Pons (tissue), 1 donor: ENCODE results near the gene ZNF18.
"Not testable (repeated sequence)": the region's sequence is repeated elsewhere in the genome, so short reads cannot be mapped to it uniquely, and the experiment has no call there.

Experiments used
- DNase-seq: peaks from one replicate; pipeline ENCODE4 v3.0.0-alpha.2; 2016; ENCODE audit warnings: low spot score

ZNF18 gene

GRCh38 chr17:11986179-11986941 is 10.9 kb downstream of the ZNF18 start:
- no peak for DNase-seq

DNA sequence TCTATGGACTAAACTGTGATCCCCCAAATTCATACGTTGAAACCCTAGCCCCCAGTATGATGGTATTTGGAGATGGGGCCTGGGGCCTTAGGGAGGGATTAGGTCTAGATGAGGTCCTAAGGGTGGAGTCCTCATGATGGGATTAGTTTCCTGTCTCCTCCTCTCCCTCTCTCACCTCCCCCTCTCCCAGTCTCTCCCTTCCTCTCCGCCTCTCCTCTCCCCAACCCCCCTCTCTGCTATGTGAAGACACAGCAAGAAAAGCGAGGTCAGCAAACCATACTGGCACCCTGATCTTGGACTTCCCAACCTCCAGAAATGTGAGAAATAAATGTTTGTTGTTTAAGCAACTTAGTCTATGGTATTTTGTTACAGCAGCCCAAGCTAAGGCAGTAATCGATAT is 15.4 kb downstream of the ZNF18 start:
- DNase-seq, result no peak

GRCh38 chr17:11980813-11981212 is 16.5 kb downstream of the ZNF18 start:
- DNase-seq, result no peak

DNA sequence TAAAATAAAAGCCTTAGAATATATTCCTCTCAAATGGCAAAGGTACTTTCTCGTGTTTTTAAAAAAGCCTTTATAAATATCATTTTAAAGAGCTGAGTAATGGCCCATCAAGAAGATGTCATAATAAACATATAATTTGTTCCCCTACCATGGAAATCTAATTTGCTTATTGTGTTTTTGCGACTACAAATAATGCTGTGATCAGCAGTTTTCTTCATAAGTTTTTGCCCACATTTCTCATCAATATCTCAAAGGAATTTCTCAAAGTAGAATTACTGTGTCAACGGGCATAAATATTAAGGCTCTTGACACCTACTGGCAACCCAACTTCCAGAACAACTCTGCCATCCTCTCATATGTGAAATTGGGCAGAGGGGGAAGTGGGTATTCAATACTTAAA is 17.5 kb downstream of the ZNF18 start:
- no peak for DNase-seq

DNA sequence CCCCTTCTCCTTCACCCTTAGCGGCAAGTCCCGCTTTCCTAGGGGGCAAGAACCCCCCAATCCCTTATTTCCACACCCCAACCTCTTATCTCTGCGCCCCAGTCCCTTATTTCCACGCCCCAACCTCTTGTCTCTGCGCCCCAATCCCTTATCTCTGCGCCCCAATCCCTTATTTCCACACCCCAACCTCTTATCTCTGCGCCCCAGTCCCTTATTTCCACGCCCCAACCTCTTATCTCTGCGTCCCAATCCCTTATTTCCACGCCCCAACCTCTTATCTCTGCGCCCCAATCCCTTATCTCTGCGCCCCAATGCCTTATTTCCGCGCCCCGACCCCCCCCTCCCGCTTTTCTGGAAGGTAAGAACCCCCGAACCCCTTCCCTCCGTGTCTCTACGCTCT is 24.5 kb downstream of the ZNF18 start:
- DNase-seq, result not testable (repeated sequence)

GRCh38 chr17:11969565-11969964 is 27.7 kb downstream of the ZNF18 start:
- DNase-seq, result no peak

DNA sequence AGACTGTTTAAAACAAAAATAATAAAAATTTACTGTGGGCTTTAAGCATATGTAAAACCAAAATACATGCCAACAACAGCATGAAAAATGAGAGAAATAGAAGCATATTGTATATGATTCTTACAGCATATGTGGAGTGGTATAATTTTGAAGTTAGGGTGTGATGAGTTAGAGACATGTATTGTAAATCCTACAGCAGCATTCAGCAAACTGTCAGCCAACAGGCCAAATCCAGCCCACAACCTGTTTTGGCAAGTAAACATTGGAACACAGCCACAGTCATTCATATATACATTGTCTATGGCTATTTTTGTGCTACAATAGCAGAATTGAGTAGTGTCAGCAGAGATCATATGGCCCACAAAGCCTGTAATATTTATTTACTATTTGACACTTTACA is 42.3 kb downstream of the ZNF18 start:
- no peak for DNase-seq

DNA sequence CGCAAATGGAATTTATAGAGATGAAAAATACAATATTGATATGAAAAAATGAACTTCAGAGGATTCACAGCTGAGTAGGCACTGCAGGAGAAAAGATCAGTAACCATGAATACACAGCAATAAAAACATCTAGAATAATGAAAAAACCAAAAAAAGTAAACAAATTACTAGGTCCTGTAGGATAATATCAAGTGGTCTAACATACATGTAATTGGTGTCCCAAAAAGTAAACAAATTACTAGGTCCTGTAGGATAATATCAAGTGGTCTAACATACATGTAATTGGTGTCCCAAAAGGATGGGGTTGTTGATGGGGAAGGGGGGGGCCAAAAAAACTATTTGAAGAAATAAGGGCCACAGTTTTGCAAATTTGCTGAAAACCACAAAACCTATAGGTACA is 43.4 kb downstream of the ZNF18 start:
- no peak for DNase-seq

GRCh38 chr17:11952610-11953009 is 44.7 kb downstream of the ZNF18 start:
- DNase-seq, result no peak

- DNase-seq, result no peak
Observed at GRCh38 chr17:11950771-11951519, 46.3 kb downstream of the ZNF18 start.

DNA sequence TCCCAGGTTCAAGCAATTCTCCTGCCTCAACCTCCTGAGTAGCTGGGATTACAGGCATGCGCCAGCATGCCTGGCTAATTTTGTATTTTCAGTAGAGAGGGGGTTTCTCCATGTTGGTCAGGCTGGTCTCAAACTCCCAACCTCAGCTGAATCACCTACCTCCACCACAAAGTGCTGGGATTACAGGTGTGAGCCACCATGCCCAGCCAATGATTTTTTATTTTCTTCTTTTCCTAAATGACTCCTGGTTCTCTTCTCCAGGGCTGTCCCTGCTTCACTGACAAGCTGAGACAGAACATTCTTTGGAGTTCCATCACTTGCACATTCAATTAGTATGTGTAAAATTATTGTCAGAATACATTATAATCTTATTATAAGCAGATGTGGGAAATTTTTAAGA is 47.7 kb downstream of the ZNF18 start:
- not testable (repeated sequence) for DNase-seq

- DNase-seq, result peak; percentile 32
Observed at GRCh38 chr17:11948789-11949188, 48.5 kb downstream of the ZNF18 start.

DNA sequence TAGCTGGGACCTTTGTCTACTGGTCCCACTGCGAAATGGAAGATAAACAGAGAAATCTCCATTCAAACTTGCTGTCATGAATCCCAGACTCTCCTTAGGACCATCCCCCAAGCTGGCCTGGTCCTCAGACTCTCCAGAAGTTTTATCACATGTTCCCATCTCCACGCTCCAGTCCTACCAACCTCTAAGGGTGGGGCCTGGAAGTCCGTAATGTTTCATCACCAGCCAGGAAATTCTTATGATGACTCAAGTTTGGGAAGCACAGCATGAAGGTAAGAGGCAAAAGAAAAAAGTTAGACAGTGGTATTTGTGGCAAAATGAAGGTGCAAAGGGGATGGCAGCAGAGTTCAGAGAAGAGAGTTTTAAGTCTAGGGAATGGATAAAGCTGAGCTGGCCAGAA is 52.7 kb downstream of the ZNF18 start:
- DNase-seq, result no peak

- no peak for DNase-seq
Observed at GRCh38 chr17:11943759-11944347, 53.4 kb downstream of the ZNF18 start.

DNA sequence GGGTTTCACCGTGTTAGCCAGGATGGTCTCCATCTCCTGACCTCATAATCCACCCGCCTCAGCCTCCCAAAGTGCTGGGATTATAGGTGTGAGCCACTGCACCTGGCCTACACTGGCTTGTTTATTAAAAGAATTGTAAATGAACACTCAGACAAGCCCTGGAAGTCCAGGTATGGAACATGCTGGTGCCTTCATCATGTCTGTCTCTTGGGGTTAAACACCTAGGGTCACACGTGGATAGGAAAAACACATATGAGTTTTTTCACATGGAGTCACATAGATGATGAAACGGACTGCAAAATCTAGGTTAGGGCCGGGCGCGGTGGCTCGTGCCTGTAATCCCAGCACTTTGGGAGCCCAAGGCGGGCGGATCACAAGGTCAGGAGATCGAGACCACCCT is 54.2 kb downstream of the ZNF18 start:
- not testable (repeated sequence) for DNase-seq

DNA sequence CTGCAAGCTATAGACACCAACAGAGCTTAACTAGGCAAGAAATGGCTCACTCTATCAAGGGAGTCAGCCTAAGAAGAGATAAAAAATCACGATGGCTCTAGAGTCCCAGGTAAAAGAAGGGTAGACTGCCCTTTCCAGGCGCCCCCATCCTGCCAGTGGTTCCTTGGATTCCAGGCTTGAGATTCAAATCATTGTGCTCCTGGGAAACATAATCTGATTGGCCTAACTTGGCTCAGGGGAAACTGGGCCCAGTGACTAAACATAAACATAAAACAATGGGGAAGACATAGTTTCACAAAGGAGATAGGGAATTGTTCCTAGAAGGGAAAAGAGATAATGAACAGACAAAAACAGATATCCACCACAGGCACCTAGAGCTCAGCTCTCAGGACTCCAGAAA is 56.4 kb downstream of the ZNF18 start:
- DNase-seq, result no peak

GRCh38 chr17:11935734-11936406 is 61.4 kb downstream of the ZNF18 start:
- peak; percentile 62 for DNase-seq

DNA sequence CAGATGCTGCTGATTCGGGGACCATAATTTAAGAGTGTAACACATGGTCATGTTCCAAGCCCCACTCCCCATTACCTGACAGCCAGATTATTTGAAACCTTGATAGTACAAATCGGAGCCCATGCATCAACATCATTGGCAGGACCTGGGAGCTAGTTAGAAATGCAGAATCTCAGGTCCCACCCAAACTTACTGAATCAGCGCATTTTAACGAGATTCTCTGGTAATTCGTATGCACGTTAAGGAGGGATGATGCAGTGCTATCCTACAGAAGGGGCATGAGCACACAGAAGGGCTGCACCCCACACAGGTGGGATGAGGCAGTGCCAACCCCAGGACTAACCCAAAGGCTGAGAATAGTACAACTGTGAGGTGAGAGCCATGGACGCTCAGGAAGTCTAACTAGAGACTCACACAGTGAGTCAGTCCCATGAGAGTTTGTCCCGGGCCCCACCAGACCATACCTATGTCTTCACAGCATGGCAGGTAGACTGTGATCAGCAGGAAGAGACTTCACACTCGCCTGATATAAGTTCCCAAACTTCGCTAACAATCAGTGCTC is 64.9 kb downstream of the ZNF18 start:
- no peak for DNase-seq

- no peak for DNase-seq
Observed at GRCh38 chr17:11928436-11928835, 68.8 kb downstream of the ZNF18 start.
